ENCODE data around the gene PADI3. TPM values are rescaled to one million over a fixed set of nuclear protein-coding genes. Genes with fewer than 3 reads are reported as not detected.

The PADI3 gene
- total and polyA plus RNA-seq, 2 experiments from 2014 or later: 0.37 to 0.80 TPM

DNA sequence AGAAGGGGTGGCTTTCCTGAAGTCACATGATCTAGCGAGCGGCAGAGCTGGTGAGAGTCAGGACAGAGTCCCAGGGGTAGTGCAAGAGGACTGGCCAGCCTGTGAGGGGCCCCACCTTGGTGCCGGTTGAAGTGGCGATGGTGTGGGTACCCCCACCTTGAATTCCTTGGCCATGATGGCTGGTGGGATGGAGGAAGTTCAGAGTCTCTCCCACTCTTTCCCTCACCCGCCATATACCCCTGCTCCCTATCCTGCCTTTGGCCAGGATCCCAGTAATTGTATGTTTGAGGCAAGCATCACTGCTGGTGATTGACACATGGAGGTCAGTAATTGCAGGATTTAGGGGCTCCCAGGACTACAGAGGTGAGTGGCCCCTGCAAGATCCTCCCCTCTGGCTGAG is 11.8 kb downstream of the PADI3 start:
- H3K4me3 ChIP-seq: no peak overlapping the region
- Mint-ChIP-seq H3K4me3 (no peak overlapping the region), H3K27ac (no peak overlapping the region), H3K36me3 (ENCODE audit: low read depth) (no peaks in the 10 kb centered on the region), H3K27me3 (ENCODE audit: insufficient read depth, low read depth, poor library complexity) (peaks cover 8% of the 10 kb centered on the region), H3K9me3 (no peaks in the 10 kb centered on the region), H3K4me1 (no peaks in the 10 kb centered on the region)
- no peak overlapping the region for H3K4me2 ChIP-seq
- no peaks in the 10 kb centered on the region for H4K20me1 ChIP-seq (replicated peaks; ENCODE audit: insufficient read depth)
- no peak for TF ChIP-seq ZNF331 (CRISPR knock-in tag; IDR thresholded peaks at IDR 0.05; ENCODE audit: low read depth)
- no peak for TF ChIP-seq EZH2phosphoT487 (IDR thresholded peaks at IDR 0.05; ENCODE audit: unreplicated experiment)
- no peak for TF ChIP-seq JUNB (IDR thresholded peaks at IDR 0.05; ENCODE audit: unreplicated experiment)
- TF ChIP-seq NANOG (IDR thresholded peaks at IDR 0.05; ENCODE audit: borderline replicate concordance): no peak
- no peak for TF ChIP-seq ZNF114 (CRISPR knock-in tag; IDR thresholded peaks at IDR 0.05)
- TF ChIP-seq, protein P1, sequence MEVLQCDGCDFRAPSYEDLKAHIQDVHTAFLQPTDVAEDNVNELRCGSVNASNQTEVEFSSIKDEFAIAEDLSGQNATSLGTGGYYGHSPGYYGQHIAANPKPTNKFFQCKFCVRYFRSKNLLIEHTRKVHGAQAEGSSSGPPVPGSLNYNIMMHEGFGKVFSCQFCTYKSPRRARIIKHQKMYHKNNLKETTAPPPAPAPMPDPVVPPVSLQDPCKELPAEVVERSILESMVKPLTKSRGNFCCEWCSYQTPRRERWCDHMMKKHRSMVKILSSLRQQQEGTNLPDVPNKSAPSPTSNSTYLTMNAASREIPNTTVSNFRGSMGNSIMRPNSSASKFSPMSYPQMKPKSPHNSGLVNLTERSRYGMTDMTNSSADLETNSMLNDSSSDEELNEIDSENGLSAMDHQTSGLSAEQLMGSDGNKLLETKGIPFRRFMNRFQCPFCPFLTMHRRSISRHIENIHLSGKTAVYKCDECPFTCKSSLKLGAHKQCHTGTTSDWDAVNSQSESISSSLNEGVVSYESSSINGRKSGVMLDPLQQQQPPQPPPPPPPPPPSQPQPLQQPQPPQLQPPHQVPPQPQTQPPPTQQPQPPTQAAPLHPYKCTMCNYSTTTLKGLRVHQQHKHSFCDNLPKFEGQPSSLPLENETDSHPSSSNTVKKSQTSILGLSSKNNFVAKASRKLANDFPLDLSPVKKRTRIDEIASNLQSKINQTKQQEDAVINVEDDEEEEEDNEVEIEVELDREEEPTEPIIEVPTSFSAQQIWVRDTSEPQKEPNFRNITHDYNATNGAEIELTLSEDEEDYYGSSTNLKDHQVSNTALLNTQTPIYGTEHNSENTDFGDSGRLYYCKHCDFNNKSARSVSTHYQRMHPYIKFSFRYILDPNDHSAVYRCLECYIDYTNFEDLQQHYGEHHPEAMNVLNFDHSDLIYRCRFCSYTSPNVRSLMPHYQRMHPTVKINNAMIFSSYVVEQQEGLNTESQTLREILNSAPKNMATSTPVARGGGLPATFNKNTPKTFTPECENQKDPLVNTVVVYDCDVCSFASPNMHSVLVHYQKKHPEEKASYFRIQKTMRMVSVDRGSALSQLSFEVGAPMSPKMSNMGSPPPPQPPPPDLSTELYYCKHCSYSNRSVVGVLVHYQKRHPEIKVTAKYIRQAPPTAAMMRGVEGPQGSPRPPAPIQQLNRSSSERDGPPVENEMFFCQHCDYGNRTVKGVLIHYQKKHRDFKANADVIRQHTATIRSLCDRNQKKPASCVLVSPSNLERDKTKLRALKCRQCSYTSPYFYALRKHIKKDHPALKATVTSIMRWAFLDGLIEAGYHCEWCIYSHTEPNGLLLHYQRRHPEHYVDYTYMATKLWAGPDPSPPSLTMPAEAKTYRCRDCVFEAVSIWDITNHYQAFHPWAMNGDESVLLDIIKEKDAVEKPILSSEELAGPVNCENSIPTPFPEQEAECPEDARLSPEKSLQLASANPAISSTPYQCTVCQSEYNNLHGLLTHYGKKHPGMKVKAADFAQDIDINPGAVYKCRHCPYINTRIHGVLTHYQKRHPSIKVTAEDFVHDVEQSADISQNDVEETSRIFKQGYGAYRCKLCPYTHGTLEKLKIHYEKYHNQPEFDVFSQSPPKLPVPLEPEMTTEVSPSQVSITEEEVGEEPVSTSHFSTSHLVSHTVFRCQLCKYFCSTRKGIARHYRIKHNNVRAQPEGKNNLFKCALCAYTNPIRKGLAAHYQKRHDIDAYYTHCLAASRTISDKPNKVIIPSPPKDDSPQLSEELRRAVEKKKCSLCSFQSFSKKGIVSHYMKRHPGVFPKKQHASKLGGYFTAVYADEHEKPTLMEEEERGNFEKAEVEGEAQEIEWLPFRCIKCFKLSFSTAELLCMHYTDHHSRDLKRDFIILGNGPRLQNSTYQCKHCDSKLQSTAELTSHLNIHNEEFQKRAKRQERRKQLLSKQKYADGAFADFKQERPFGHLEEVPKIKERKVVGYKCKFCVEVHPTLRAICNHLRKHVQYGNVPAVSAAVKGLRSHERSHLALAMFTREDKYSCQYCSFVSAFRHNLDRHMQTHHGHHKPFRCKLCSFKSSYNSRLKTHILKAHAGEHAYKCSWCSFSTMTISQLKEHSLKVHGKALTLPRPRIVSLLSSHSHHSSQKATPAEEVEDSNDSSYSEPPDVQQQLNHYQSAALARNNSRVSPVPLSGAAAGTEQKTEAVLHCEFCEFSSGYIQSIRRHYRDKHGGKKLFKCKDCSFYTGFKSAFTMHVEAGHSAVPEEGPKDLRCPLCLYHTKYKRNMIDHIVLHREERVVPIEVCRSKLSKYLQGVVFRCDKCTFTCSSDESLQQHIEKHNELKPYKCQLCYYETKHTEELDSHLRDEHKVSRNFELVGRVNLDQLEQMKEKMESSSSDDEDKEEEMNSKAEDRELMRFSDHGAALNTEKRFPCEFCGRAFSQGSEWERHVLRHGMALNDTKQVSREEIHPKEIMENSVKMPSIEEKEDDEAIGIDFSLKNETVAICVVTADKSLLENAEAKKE (CRISPR knock-in tag; IDR thresholded peaks at IDR 0.05): no peak
- no peaks in the 10 kb centered on the region for H3K79me2 ChIP-seq (replicated peaks; ENCODE audit: insufficient read depth)
- no peaks in the 10 kb centered on the region for H3K9me2 ChIP-seq (ENCODE audit: insufficient read depth)
- H3K4me1 ChIP-seq (ENCODE audit: insufficient read depth): no peaks in the 10 kb centered on the region
- no peak overlapping the region for H2AFZ ChIP-seq
- no peaks in the 10 kb centered on the region for H3F3A ChIP-seq (replicated peaks; ENCODE audit: low read depth)
- H3K27ac ChIP-seq (ENCODE audit: low read depth): no peak overlapping the region
- DNase-seq (ENCODE audit: low spot score) (no peak), ATAC-seq (no peak)
- H3K27me3 ChIP-seq (ENCODE audit: insufficient read depth): no peaks in the 10 kb centered on the region
- H3K36me3 ChIP-seq (ENCODE audit: insufficient read depth): no peaks in the 10 kb centered on the region

DNA sequence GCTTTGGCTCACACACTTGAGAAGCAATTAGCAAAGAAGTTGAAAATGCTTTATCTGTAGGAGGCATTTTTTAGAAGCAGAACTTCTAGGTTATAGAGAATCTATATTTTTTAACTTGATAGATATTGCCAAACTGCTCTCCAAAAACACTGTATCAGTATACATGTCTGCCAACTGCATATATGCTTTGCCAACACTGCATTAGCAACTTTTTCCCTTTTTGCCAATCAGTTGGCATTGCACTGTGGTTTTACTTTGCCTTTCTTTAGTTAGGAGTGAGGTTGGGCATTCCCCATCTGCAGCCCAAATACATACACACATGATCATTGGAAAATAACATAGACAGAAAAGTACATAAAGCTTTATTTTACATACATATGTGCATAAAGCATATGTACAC is 15.0 kb downstream of the PADI3 start:
- Histone ChIP-seq H3K27ac (ENCODE audit: low read depth) (no peak overlapping the region), H3K36me3 (ENCODE audit: insufficient read depth) (no peaks in the 10 kb centered on the region), H3K4me1 (ENCODE audit: insufficient read depth) (no peaks in the 10 kb centered on the region), H3F3A (replicated peaks; ENCODE audit: low read depth) (no peaks in the 10 kb centered on the region), H2AFZ (no peak overlapping the region), H4K20me1 (replicated peaks; ENCODE audit: insufficient read depth) (no peaks in the 10 kb centered on the region), H3K79me2 (replicated peaks; ENCODE audit: insufficient read depth) (no peaks in the 10 kb centered on the region), H3K4me3 (no peak overlapping the region), H3K4me2 (no peak overlapping the region), H3K27me3 (ENCODE audit: insufficient read depth) (no peaks in the 10 kb centered on the region), H3K9me2 (ENCODE audit: insufficient read depth) (no peaks in the 10 kb centered on the region)
- Mint-ChIP-seq H3K36me3 (ENCODE audit: low read depth) (no peaks in the 10 kb centered on the region), H3K4me1 (no peaks in the 10 kb centered on the region), H3K27me3 (ENCODE audit: insufficient read depth, low read depth, poor library complexity) (no peaks in the 10 kb centered on the region), H3K4me3 (no peak overlapping the region), H3K27ac (no peak overlapping the region), H3K9me3 (no peaks in the 10 kb centered on the region)
- no peak for DNase-seq (ENCODE audit: low spot score)
- no peak for ATAC-seq
- TF ChIP-seq, protein P1 (CRISPR knock-in tag; IDR thresholded peaks at IDR 0.05): no peak
- TF ChIP-seq ZNF114 (CRISPR knock-in tag; IDR thresholded peaks at IDR 0.05) (no peak), EZH2 (IDR thresholded peaks at IDR 0.05; ENCODE audit: low read depth, unreplicated experiment) (no peak)

Measured in GM23338 (cell line).